K562 (cell line): ENCODE results near the gene DTWD2. TPM values are rescaled to one million over a fixed set of nuclear protein-coding genes. Genes with fewer than 3 reads are reported as not detected.

Experiments used
- ATAC-seq: fragments of 200-7000 bp; cut with Tn5 transposase; 3 replicates; pipeline ENCODE4 v1.9.1; 2020; ENCODE audit warnings: moderate library complexity
- BruUV-seq: library from RNA; stranded (reverse); fragments of 400-500 nt; replicated peaks from 2 replicates; lab custom pipeline; 2021; lab: Mats Ljungman, UMichigan
- CTCF ChIA-PET: fragments of 300-600 bp; formaldehyde crosslinking; extraction: SDS; loops from one replicate; lab custom pipeline; 2021; ENCODE audit warnings: low intra/inter-chr PET ratio; lab: Yijun Ruan, JAX
- POLR2A ChIA-PET: fragments of 300-600, 350-650 bp; sonication (Branson Sonifier 250); formaldehyde crosslinking; extraction: SDS; loops from one replicate; lab custom pipeline; 2021; ENCODE audit warnings: antibody characterized with exemption, inconsistent platforms; lab: Yijun Ruan, JAX
- DNase-seq, 4 experiments: peaks; one replicate each; pipeline versions ENCODE4 v3.0.0 to v3.0.0-alpha.2; 2011 to 2018; ENCODE audit warnings: low spot score in 3 of 4, mixed read lengths in 3 of 4; ENCODE audit errors: extremely low read depth in 1 of 4
- FAIRE-seq: peaks from 2 replicates; lab custom pipeline; 2011; peaks lifted over from hg19 to GRCh38; lab: Jason Lieb, UNC
- H2AFZ ChIP-seq: 2 replicates; pipeline ENCODE4 v1.6.0; 2011; ENCODE audit warnings: low read depth, low read length, control low read depth, inconsistent platforms
- H3K27ac ChIP-seq: fragments of 200-600 bp; 3 replicates; pipeline ENCODE4 v1.8.0; 2011; ENCODE audit warnings: low read depth, mild to moderate bottlenecking, control low read depth, inconsistent platforms, low read length, moderate library complexity, mixed read lengths; ENCODE audit errors: extremely low read depth
- H3K27me3 ChIP-seq, 2 experiments: fragments of 300-600 bp in 1 of 2; 2 replicates in 1 of 2; 3 replicates in 1 of 2; pipeline versions ENCODE4 v1.6.0 to v1.8.0; 2011; ENCODE audit warnings: inconsistent platforms in 2 of 2, low read length in 2 of 2, mild to moderate bottlenecking in 1 of 2, mixed read lengths in 1 of 2, moderate library complexity in 1 of 2; ENCODE audit not compliant: control insufficient read depth in 2 of 2, insufficient read depth in 2 of 2
- H3K36me3 ChIP-seq: fragments of 300-600 bp; 3 replicates; pipeline ENCODE4 v1.8.0; 2011; ENCODE audit warnings: mild to moderate bottlenecking, low read length, inconsistent platforms; ENCODE audit not compliant: control insufficient read depth, insufficient read depth
- H3K4me1 ChIP-seq, 2 experiments: fragments of 200-600 bp in 1 of 2; replicated peaks in 1 of 2; 2 replicates in 1 of 2; 3 replicates in 1 of 2; pipeline versions ENCODE4 v1.5.1 to v1.8.0; 2011; ENCODE audit warnings: inconsistent platforms in 2 of 2, low read length in 2 of 2, mild to moderate bottlenecking in 1 of 2, mixed read lengths in 1 of 2, moderate library complexity in 1 of 2; ENCODE audit not compliant: control insufficient read depth in 2 of 2, insufficient read depth in 2 of 2
- H3K4me2 ChIP-seq: 2 replicates; pipeline ENCODE4 v1.6.1; 2011; ENCODE audit warnings: low read length, control low read depth, inconsistent platforms, mixed read lengths; ENCODE audit not compliant: insufficient read depth
- H3K4me3 ChIP-seq: fragments of 200-600 bp; sonication (generic), shearing (Covaris generic); 2 replicates; pipeline ENCODE4 v1.5.1; 2016; ENCODE audit warnings: control low read depth, inconsistent platforms
- H3K79me2 ChIP-seq: fragments of 200-600 bp; 3 replicates; pipeline ENCODE4 v1.8.0; 2011; ENCODE audit warnings: low read length, inconsistent platforms; ENCODE audit not compliant: control insufficient read depth, insufficient read depth
- H3K9ac ChIP-seq, 2 experiments: 2 replicates each; pipeline versions ENCODE4 v1.6.0 to v1.6.1; 2011; ENCODE audit warnings: low read depth in 2 of 2, low read length in 2 of 2, control low read depth in 1 of 2, inconsistent platforms in 1 of 2, mild to moderate bottlenecking in 1 of 2, mixed read lengths in 1 of 2; ENCODE audit not compliant: insufficient read depth in 1 of 2
- H3K9me1 ChIP-seq: one replicate; pipeline ENCODE4 v1.6.0; 2011; ENCODE audit warnings: inconsistent platforms, mild to moderate bottlenecking, low read length, moderate library complexity; ENCODE audit not compliant: control insufficient read depth, insufficient read depth
- H3K9me3 ChIP-seq: replicated peaks from 2 replicates; pipeline ENCODE4 v1.5.1; 2011; ENCODE audit warnings: low read depth, low read length, inconsistent platforms; ENCODE audit not compliant: control insufficient read depth, insufficient read depth
- H4K20me1 ChIP-seq: replicated peaks from 2 replicates; pipeline ENCODE4 v1.6.1; 2011; ENCODE audit warnings: low read length, inconsistent platforms, mixed read lengths; ENCODE audit not compliant: control insufficient read depth, insufficient read depth
- ASH1L ChIP-seq: fragments of 450-650 bp; IDR thresholded peaks from 2 replicates; pipeline ENCODE4 v1.6.1; 2018; ENCODE audit warnings: borderline replicate concordance, mild to moderate bottlenecking, low read depth; ENCODE audit not compliant: partially characterized antibody
- CBX1 ChIP-seq: sonication (generic); IDR thresholded peaks from 2 replicates; pipeline ENCODE4 v1.6.1; 2016; ENCODE audit warnings: antibody characterized with exemption, low read depth, mild to moderate bottlenecking
- CCNT2 ChIP-seq: IDR thresholded peaks from 2 replicates; pipeline ENCODE4 v1.6.1; 2011; ENCODE audit warnings: borderline replicate concordance, low read depth, mild to moderate bottlenecking, moderate library complexity, mixed read lengths, low read length; ENCODE audit not compliant: insufficient read length; ENCODE audit errors: extremely low read depth
- ETS1 ChIP-seq: conservative IDR thresholded peaks from 2 replicates; pipeline ENCODE4 v1.6.1; 2011; ENCODE audit warnings: low read depth, mild to moderate bottlenecking, low read length; ENCODE audit not compliant: control insufficient read depth
- GTF2F1 ChIP-seq: IDR thresholded peaks from 2 replicates; pipeline ENCODE4 v1.6.1; 2011; ENCODE audit warnings: low read depth, low read length, improper control_type of control experiment
- MBD2 ChIP-seq: sonication (generic); IDR thresholded peaks from 2 replicates; pipeline ENCODE4 v1.6.1; 2016; ENCODE audit warnings: low read depth, borderline replicate concordance
- NR1H2 ChIP-seq: sonication (generic); formaldehyde crosslinking; IDR thresholded peaks from 2 replicates; pipeline ENCODE4 v1.4.0; 2020; ENCODE audit warnings: mild to moderate bottlenecking, missing genetic modification reagents
- PRDM10 ChIP-seq: fragments of 450-650 bp; IDR thresholded peaks from 2 replicates; pipeline ENCODE4 v1.6.1; 2018; ENCODE audit not compliant: partially characterized antibody
- PTRF ChIP-seq: fragments of 450-650 bp; IDR thresholded peaks from 2 replicates; pipeline ENCODE4 v1.6.1; 2016; ENCODE audit warnings: mild to moderate bottlenecking, missing genetic modification characterization, missing compliant biosample characterization
- TAF1 ChIP-seq: IDR thresholded peaks from 2 replicates; pipeline ENCODE4 v1.6.1; 2011; ENCODE audit warnings: mild to moderate bottlenecking, low read length, moderate library complexity; ENCODE audit not compliant: insufficient read depth, control insufficient read depth, severe bottlenecking; ENCODE audit errors: extremely low read depth
- ZKSCAN3 ChIP-seq: fragments of 250-450 bp; sonication (Bioruptor Pico); IDR thresholded peaks from 2 replicates; pipeline ENCODE4 v1.4.0; 2020
- ZNF384 ChIP-seq: IDR thresholded peaks from 2 replicates; pipeline ENCODE4 v1.6.1; 2012; ENCODE audit warnings: low read depth, low read length, improper control_type of control experiment
- ZNF551 ChIP-seq: fragments of 250-450 bp; sonication (Bioruptor Pico); IDR thresholded peaks from 2 replicates; pipeline ENCODE4 v1.5.0; 2021; ENCODE audit warnings: mild to moderate bottlenecking, moderate library complexity
- in situ Hi-C: fragments of 300-500 bp; cut with MboI; formaldehyde crosslinking; loops from 4 replicates; pipeline ENCODE4 v1.15.0; 2018; ENCODE audit warnings: inconsistent platforms, mixed read lengths
- intact Hi-C: fragments of 100-400 bp; cut with micrococcal nuclease; formaldehyde crosslinking; loops from 2 replicates; pipeline ENCODE4 v1.14.2; 2022
- polyA plus RNA-seq, 8 experiments: library from polyadenylated mRNA; depleted of rRNA in 4 of 8; stranded (reverse) in 5 of 8; unstranded in 3 of 8; fragments of >200 nt; fragmentation: Nextera tagmentation in 2 of 8; fragmentation: Illumina TruSeq in 1 of 8; extraction: Ambion mirVana in 2 of 8; extraction: Trizol in 1 of 8; gene quantifications; 2 replicates each; pipeline versions ENCODE4 v1.2.1 to v1.2.3, GENCODE V29; 2011 to 2014; ENCODE audit warnings: inconsistent platforms in 1 of 8, missing spikeins in 1 of 8
- total RNA-seq, 7 experiments: library from RNA; depleted of rRNA in 6 of 7; stranded (reverse); fragments of >200 nt in 6 of 7; fragmentation: Illumina TruSeq in 2 of 7; extraction: Trizol in 2 of 7; gene quantifications; 2 replicates each; pipeline versions ENCODE4 v1.2.1 to v1.2.3, GENCODE V29; 2011 to 2021; ENCODE audit warnings: low replicate concordance in 1 of 7
- TF ChIP-seq, protein P1 (sequence below): fragments of 250-450 bp; sonication (Bioruptor Pico); IDR thresholded peaks from 2 replicates; pipeline ENCODE4 v1.4.0; 2020; ENCODE audit warnings: mild to moderate bottlenecking, moderate library complexity, borderline replicate concordance
- TF ChIP-seq, protein P2 (sequence below): sonication (generic); formaldehyde crosslinking; IDR thresholded peaks from 2 replicates; pipeline ENCODE4 v1.8.1; 2023; ENCODE audit warnings: mild to moderate bottlenecking, missing genetic modification reagents

The DTWD2 gene
- total and polyA plus RNA-seq, 9 of the 15 experiments (the other 6 are each of a cell fraction or from before 2014, with no cell fraction given) = 0.99 to 10.8 (median 4.1) TPM

DNA sequence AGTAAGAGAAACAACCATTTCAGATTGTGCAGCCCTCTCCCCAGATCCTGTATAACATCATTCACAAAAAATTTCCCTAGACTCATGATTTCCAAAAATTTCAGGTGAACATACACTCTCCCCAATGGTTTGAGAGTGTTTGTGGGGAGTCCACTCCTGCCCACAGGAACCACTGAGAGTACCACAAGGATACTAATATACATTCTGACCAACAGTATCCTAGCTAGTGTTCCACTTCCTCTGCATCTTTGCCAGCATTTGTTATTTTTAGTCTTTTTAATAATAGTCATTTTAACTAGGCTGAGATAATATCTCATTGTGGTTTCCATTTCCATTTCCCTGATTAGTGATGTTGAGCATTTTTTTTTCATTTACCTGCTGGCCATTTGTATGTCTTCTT lies 155.4 kb downstream of the DTWD2 start:
- Histone ChIP-seq H3K9ac (no peak overlapping the region), H3K27ac (no peak overlapping the region), H3K36me3 (no peaks in the 10 kb centered on the region), H3K4me2 (no peak overlapping the region), H3K9me1 (no peaks in the 10 kb centered on the region), H2AFZ (no peak overlapping the region), H3K4me1 (no peaks in the 10 kb centered on the region), H3K27me3 (no peaks in the 10 kb centered on the region), H3K9me3 (no peaks in the 10 kb centered on the region), H4K20me1 (no peaks in the 10 kb centered on the region), H3K79me2 (no peaks in the 10 kb centered on the region), H3K4me3 (no peak overlapping the region)
- intact Hi-C loops = no loop called here
- ChIA-PET CTCF (no interaction called here), POLR2A (no interaction called here)
- FAIRE-seq = no peak
- no peak for ATAC-seq
- no TSS peak for BruUV-seq
- in situ Hi-C loops = no loop called here
- DNase-seq = no peak
- TF ChIP-seq ZNF551 (CRISPR knock-in tag) (no peak), ZKSCAN3 (CRISPR knock-in tag) (no peak), ETS1 (no peak), CBX1 (no peak), TAF1 (no peak), NR1H2 (CRISPR knock-in tag) (no peak), MBD2 (no peak), PRDM10 (no peak), ZNF384 (no peak), ASH1L (no peak), CCNT2 (no peak), PTRF (tag) (no peak), GTF2F1 (no peak)
- TF ChIP-seq, protein P1, sequence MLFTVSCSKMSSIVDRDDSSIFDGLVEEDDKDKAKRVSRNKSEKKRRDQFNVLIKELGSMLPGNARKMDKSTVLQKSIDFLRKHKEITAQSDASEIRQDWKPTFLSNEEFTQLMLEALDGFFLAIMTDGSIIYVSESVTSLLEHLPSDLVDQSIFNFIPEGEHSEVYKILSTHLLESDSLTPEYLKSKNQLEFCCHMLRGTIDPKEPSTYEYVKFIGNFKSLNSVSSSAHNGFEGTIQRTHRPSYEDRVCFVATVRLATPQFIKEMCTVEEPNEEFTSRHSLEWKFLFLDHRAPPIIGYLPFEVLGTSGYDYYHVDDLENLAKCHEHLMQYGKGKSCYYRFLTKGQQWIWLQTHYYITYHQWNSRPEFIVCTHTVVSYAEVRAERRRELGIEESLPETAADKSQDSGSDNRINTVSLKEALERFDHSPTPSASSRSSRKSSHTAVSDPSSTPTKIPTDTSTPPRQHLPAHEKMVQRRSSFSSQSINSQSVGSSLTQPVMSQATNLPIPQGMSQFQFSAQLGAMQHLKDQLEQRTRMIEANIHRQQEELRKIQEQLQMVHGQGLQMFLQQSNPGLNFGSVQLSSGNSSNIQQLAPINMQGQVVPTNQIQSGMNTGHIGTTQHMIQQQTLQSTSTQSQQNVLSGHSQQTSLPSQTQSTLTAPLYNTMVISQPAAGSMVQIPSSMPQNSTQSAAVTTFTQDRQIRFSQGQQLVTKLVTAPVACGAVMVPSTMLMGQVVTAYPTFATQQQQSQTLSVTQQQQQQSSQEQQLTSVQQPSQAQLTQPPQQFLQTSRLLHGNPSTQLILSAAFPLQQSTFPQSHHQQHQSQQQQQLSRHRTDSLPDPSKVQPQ (CRISPR knock-in tag) = no peak
- TF ChIP-seq, protein P2, sequence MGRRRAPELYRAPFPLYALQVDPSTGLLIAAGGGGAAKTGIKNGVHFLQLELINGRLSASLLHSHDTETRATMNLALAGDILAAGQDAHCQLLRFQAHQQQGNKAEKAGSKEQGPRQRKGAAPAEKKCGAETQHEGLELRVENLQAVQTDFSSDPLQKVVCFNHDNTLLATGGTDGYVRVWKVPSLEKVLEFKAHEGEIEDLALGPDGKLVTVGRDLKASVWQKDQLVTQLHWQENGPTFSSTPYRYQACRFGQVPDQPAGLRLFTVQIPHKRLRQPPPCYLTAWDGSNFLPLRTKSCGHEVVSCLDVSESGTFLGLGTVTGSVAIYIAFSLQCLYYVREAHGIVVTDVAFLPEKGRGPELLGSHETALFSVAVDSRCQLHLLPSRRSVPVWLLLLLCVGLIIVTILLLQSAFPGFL (CRISPR knock-in tag) = no peak
